DND-41 (cell line): ENCODE data around the gene PRPSAP1.

Experiments used
- EZH2 ChIP-seq: IDR thresholded peaks from 3 replicates; pipeline ENCODE4 v1.6.1; 2012; ENCODE audit warnings: borderline replicate concordance, low read depth, mild to moderate bottlenecking, moderate library complexity, low read length, inconsistent platforms; ENCODE audit not compliant: severe bottlenecking
- TF ChIP-seq, protein P1 (sequence below): IDR thresholded peaks from 2 replicates; pipeline ENCODE4 v1.5.1; 2012; ENCODE audit warnings: borderline replicate concordance, low read length, moderate library complexity, mild to moderate bottlenecking; ENCODE audit not compliant: poor library complexity, severe bottlenecking; ENCODE audit errors: extremely low read depth

GRCh38 chr17:76391200-76391715 is 37.5 kb upstream of the PRPSAP1 start:
- TF ChIP-seq, protein P1, sequence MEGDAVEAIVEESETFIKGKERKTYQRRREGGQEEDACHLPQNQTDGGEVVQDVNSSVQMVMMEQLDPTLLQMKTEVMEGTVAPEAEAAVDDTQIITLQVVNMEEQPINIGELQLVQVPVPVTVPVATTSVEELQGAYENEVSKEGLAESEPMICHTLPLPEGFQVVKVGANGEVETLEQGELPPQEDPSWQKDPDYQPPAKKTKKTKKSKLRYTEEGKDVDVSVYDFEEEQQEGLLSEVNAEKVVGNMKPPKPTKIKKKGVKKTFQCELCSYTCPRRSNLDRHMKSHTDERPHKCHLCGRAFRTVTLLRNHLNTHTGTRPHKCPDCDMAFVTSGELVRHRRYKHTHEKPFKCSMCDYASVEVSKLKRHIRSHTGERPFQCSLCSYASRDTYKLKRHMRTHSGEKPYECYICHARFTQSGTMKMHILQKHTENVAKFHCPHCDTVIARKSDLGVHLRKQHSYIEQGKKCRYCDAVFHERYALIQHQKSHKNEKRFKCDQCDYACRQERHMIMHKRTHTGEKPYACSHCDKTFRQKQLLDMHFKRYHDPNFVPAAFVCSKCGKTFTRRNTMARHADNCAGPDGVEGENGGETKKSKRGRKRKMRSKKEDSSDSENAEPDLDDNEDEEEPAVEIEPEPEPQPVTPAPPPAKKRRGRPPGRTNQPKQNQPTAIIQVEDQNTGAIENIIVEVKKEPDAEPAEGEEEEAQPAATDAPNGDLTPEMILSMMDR: no peak
- TF ChIP-seq EZH2: no peak
